B cell (primary cell): ENCODE results near the gene CDK19.

ENCODE experiments used
- CTCF ChIP-seq: fragments of 200-600 bp; IDR thresholded peaks from one replicate; pipeline ENCODE4 v1.8.0; 2022; ENCODE audit warnings: antibody characterized with exemption, mild to moderate bottlenecking
- EZH2 ChIP-seq: IDR thresholded peaks from 2 replicates; pipeline ENCODE4 v1.6.1; 2012; ENCODE audit warnings: borderline replicate concordance, low read depth, mild to moderate bottlenecking, moderate library complexity, low read length; ENCODE audit not compliant: insufficient read depth, poor library complexity, severe bottlenecking

- no peak for TF ChIP-seq EZH2
- TF ChIP-seq CTCF, result no peak
Observed at GRCh38 chr6:110672122-110672521, 143.1 kb downstream of the CDK19 start.
